HG03159 (cell line): ENCODE data around the gene CHST4.
"Not testable (repeated sequence)": the region's sequence is repeated elsewhere in the genome, so short reads cannot be mapped to it uniquely, and the experiment has no call there.

ENCODE experiments used
- ATAC-seq: cut with Tn5 transposase; IDR thresholded peaks from one replicate; pipeline ENCODE4 v1.9.1; 2021; ENCODE audit warnings: mild to moderate bottlenecking, moderate library complexity; ENCODE audit not compliant: unreplicated experiment

CHST4 gene

DNA sequence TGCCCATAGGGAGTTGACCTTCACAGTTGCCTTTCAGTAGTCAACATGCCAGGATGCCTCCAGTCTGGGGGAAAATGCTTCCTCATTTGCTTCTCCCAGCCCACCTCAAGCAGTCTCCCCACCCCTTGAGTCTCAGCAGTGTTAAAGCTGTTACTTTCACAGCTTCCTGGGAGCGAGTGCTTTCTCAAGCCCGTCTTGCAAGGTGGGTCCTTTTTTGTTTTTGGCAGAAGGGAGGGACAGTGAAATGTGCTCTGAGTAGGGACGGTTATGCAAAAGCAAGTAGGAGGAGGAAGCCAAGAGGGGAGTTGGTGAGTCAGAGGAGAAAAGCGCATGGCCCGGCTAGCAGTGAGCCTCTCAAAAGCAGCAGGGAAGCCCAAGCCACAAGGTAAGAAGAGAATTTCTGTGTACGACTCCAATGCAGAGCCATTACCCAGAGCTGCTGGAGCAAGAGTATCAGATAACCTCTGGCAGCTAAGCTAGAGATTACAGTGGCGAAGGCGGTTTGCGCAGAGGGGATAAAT is at the start of gene CHST4:
CHST4 (plus strand) TSS at position 316 of the 521 bp plus-strand sequence. CDS start 10,252 bp downstream, outside the sequence.
- no peak for ATAC-seq

- no peak for ATAC-seq
Measured at GRCh38 chr16:71476457-71477124, 49.6 kb upstream of the CHST4 start.

DNA sequence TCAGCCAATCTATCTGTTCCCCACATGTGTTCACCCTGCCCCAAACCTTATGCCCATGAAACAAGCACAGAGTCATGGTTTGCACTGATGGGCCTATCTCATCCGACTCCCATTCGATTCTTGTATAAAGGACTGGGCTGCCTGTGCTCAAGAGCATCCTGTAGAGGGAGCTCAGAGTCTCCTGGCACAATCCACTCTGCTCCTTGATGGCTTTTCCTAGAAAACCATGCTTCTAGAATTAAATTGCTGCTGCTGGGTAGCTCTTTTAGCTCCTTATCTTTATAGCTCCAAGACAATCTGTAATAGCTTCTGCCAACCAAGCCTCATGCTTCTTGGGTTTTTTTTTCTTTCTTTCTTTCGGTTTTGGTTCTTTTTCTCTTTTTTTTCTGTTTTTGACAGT is 46.8 kb upstream of the CHST4 start:
- no peak for ATAC-seq

- ATAC-seq, result no peak
Measured at GRCh38 chr16:71480956-71481355, 45.3 kb upstream of the CHST4 start.

DNA sequence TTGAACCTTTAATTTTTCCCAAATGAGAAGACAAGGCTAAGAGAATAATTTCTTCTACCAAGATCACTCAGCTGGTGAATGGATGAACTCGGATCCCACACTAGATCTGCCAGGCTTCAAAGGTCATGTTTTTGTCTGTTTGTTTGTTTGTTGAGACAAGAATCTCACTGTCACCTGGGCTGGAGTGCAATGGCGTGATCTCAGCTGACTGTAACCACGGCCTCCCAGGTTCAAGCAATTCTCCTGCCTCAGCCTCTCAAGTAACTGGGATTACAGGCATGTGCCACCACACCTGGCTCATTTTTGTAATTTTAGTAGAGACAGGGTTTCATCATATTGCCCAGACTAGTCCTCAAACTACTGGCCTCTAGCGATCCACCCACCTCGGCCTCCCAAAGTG is 43.7 kb upstream of the CHST4 start:
- no peak for ATAC-seq

DNA sequence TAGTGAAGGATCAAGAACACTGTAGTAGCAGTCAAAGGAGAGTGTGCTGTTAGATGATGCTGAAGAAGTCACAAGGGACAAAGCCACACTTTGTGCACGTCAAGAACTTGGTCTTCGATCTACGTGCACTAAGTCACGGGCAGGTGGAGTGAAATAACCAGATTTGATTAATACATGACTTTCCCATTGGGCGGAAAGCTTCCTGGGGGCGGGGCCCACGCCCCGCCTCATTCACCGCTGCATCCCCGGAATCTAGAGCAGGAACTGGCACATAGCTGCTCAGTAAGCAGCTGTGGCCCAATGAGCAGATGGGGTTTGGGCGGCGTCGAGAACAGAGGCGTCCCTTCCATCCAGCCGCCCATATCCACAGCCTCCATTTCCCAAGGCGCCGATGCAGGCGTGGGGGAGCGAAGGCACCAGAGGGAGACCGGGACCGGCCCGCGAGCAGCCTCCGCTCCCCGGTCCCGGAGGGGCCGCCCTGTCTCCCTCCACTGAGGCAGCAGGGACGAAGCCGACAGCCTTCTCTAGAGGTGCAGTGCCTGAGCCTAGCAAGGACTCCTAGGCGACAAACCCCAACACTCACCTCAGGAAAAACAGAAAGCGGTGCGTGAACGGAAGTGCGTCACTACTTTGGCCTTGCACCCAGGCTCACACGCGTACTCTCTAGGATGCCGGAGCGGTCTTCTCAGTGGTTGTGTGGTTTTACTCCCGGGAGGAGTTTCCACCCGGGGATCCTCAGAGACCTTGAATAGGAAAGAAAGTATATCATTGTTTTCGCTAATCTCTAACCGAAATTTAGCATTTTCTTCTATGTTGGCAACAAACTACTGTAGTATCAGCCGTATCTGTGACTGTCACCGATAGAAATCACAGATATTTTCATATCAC is 42.0 kb upstream of the CHST4 start:
- peak; percentile 91 for ATAC-seq

- no peak for ATAC-seq
Measured at GRCh38 chr16:71489122-71489521, 37.1 kb upstream of the CHST4 start, which contains the start of gene ZNF19. Gene ZNF19, minus strand, starts transcription at chr16:71489324. Its CDS starts 7,210 bp downstream, at chr16:71482114.

- no peak for ATAC-seq
Measured at GRCh38 chr16:71490361-71490760, 35.9 kb upstream of the CHST4 start.

- ATAC-seq, result no peak
Measured at GRCh38 chr16:71491054-71491453, 35.2 kb upstream of the CHST4 start.

GRCh38 chr16:71492786-71493185 is 33.4 kb upstream of the CHST4 start:
- no peak for ATAC-seq

GRCh38 chr16:71493213-71493612 is 33.0 kb upstream of the CHST4 start:
- no peak for ATAC-seq

DNA sequence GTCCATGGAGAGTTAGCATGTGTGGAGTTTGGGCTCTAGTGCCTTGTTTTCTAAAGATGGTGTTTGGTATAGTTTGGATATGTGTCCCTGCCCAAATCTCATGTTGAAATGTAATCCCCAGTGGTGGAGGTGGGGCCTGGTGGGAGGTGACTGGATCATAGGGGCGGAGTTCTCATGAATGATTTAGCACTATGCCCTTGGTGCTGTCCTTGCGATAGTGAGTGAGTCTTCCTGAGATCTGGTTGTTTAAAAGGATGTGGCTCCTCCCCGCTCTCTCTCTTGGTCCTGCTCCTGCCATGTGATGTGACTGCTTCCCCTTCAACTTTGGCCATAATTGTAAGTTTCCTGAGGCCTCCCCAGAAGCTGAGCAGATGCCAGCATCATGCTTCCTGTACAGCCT is 28.2 kb upstream of the CHST4 start:
- ATAC-seq, result no peak

DNA sequence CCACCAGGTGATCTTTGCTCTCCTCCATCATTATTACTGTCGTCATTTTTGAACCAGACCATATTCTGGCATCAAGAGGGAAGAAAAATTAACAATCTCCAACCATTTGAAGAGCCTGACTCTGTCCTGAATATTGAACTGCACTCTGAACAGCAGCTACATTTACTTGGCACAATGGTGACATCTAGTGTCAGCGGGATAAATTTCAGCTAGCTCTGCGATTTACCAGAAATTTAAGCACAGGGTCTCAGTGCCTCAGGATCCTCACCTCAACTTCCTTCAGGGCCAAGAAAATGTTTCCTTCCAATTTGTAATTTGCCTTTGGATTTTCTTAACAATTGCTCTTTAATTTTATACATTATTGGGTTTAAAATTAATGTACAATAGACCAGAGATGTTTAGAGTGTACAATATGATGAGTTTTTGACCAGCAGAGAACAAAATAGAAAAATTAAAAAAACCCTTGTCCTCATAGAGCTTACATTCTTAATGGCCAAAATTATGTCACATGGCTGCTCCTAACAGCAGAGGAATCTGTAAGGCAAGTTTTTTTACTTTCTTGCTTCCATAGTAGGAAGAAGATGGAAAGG is 26.4 kb upstream of the CHST4 start:
- peak; percentile 60 for ATAC-seq

DNA sequence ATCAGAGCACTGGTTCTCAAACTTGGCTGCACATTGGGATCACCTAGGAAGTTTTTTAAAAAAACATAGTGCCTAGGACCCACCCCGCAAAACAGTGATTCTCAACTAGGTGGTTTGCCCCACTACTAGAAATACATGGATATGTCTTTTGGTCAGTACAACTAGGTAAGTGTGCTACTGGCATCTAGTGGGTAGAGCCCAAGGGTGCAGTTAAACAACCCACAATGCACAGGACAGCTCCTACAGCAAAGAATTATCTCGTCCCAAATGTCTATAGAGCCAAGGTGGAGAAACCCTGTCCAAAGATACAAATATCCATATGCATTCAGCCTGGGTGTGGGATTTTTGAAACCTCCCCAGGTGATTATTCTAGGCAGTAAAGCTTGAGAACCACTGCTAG is 25.3 kb upstream of the CHST4 start:
- no peak for ATAC-seq

DNA sequence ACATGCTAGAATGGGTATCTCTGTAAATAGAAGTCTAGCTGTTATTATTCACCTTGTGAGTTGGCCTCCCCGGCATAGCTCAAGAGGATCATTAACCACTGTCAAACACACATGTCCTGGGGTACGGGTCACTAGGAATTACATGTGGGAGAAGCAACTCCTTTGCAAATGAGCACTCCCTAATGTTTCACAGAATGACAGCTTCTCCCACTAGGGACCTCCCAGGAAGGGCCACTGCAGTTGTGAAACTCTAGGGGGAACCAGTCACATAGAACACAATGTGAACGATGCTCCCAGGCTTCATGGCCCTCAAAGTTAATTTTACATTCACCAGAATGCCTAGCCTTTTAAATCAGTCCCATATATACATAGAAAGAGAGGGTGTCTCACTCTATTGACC is 24.7 kb upstream of the CHST4 start:
- no peak for ATAC-seq

GRCh38 chr16:71504051-71504450 is 22.2 kb upstream of the CHST4 start:
- not testable (repeated sequence) for ATAC-seq

DNA sequence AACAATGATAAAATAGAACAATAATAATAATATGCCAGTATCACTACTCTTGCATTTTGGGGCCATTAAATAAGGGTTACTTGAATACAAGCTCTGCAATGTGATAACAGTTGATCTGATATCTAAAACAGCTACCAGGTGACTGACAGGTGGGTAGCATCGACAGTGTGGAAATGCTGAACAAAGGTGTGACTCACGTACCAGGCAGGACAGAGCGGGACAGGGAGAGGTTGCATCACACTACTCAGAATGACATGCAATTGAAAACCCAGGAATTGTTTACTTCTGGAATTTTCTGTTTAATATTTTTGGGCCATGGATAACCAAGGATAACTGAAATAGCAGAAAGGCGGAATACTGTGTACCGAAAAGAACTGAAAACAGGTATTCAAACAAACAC is 21.3 kb upstream of the CHST4 start:
- ATAC-seq, result no peak

DNA sequence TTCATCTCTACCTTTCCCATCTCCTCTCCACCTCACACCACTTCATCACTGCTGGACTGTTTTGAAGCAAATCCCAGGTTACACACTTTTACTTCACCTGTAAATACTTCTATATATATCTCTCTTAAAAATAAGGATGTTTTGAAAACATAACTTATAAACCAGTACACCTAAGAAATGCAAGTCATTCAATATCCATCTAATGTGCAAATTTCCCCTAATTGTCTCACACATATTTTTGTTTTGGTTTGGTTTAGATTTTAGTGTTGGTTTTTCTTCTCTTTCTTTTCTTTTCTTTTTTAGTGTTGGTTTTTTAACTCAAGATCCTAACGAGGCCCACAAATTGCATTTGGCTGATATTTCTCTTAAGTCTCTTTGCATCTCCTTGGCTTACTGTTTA is 19.2 kb upstream of the CHST4 start:
- ATAC-seq, result no peak

DNA sequence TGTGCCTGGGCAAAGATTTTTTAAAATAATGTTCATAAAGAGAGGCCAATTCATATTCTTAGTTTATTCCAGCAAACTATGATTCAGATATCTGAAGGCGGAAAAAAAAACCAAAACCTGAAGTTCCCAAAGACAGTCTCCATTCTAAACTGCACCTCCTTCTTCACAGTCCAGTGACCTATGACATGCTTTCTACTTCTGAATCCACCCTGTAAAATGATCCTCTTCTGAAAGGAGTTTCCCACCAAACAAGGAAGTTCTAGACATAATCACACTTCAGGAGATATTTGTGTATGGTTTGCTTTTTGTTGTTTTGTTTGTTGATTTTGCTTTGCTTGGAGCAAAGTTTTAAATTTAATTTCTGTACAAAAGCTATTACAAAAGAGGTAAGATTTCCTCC is 12.9 kb upstream of the CHST4 start:
- ATAC-seq, result no peak

GRCh38 chr16:71514476-71514875 is 11.8 kb upstream of the CHST4 start:
- no peak for ATAC-seq

GRCh38 chr16:71515026-71515425 is 11.2 kb upstream of the CHST4 start:
- ATAC-seq, result no peak

- ATAC-seq, result no peak
Measured at GRCh38 chr16:71520550-71520949, 5.7 kb upstream of the CHST4 start.
